Right renal cortex interstitium (tissue), 3 donors: ENCODE data around the gene SYP. TPM values are rescaled to one million over a fixed set of nuclear protein-coding genes. Genes with fewer than 3 reads are reported as not detected.

Experiments
- DNase-seq, 3 donors: peaks; one replicate each; pipeline ENCODE4 v3.0.0-alpha.2; 2013; ENCODE audit warnings: low read depth in 3 of 3, low spot score in 2 of 3
- polyA plus RNA-seq, 3 donors: library from polyadenylated mRNA; unstranded; fragments of 120-200 nt; gene quantifications; one replicate each; pipeline ENCODE4 v1.2.1, GENCODE V29; 2013; ENCODE audit not compliant: insufficient read length in 3 of 3

SYP gene
- polyA plus RNA-seq, 3 donors: 1.7 to 2.6 (median 2.5) TPM

DNA sequence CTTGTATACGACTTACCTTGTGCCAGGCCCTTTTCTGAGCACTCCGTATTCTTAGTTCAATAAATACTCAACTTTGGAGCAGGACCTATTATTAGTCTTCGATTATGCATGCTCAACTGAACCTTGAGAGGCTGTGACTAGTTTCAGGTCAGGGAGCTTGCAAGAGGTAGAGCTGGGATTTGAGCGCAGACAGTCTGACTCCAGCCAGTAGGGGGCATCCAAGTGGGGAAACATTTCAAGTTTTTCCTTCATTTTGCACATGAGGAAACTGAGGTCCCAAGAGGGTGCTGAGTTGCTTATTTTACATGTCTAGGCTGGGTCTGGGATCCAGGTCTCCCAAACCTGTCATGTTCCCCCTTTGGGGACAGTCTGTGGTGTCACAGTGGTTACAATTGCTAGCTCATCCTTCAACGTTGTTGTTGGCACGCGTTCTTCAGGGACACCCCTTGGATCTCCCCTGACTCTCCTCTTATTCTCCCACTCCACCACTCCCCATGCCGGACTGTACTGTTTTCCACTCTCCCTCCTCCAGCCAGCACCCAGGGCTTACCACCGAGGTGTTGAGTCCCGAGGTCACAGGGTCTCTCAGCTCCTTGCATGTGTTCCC lies 7.2 kb downstream of the SYP start:
- no peak for DNase-seq

GRCh38 chrX:49191574-49192011 lies 8.4 kb downstream of the SYP start:
- DNase-seq: no peak

- DNase-seq: peak; percentile 88 to 91 (median 90)
These were observed 9.0 kb downstream of the SYP start for GRCh38 chrX:49190821-49191573.

GRCh38 chrX:49189606-49190005 lies 10.4 kb downstream of the SYP start:
- DNase-seq: no peak

GRCh38 chrX:49188468-49189076 lies 11.4 kb downstream of the SYP start:
- no peak for DNase-seq

- DNase-seq: no peak
These were observed 12.5 kb downstream of the SYP start for GRCh38 chrX:49187526-49187925.

DNA sequence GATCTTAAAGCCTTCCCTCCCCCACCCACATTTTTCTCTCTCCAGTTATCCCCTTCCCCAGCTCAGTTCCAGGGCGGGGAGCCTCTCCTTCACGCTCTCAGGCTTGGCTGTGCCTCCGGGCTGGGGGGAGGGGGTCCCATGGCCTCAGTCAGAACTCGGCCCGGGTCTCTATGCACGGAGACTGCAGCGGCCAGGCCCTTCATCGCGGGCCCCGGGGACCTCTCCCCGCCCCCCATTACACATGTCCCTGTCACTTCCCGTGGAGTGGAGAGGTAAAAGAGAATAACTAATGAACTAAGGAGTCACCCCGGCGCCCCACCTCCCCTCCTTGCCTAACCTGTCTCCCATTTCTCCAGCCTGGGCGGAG lies 13.0 kb downstream of the SYP start:
- no peak for DNase-seq

GRCh38 chrX:49186125-49187027 lies 13.6 kb downstream of the SYP start, which contains the start of gene PRICKLE3:
Gene PRICKLE3 (minus strand): TSS chrX:49186373. CDS start chrX:49186297, 76 bp downstream.
- DNase-seq: no peak

- DNase-seq: peak; percentile 43 to 72 (median 70)
These were observed 15.4 kb downstream of the SYP start for GRCh38 chrX:49184294-49185281.

DNA sequence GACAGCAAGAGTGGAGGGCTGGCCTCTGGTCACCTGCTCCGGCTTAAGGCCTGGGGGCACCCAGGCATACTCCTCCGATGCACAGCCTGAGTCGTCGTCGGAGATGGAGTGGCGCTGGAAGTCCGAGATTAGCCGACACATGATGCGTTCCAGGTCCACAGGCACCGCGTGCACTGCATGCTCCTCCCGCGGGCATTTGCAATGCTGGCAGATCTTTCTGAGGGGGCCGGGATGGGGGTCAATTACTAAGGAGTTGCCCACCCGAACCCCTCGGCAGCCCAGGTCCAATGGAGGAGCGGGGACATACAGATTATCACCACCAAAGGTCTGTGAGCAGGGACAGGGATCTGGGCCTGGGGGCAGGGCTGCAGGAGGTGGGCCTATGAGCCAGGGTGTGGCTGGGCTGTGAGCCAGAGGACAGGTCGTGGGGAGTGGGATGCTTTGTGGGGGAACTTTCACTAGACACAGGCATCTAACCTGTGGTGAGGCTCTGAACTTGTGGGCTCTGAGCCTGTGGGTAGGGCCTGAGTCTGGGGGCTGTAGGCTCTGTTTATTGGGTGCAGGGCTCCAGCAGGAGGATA lies 16.2 kb downstream of the SYP start:
- no peak for DNase-seq

DNA sequence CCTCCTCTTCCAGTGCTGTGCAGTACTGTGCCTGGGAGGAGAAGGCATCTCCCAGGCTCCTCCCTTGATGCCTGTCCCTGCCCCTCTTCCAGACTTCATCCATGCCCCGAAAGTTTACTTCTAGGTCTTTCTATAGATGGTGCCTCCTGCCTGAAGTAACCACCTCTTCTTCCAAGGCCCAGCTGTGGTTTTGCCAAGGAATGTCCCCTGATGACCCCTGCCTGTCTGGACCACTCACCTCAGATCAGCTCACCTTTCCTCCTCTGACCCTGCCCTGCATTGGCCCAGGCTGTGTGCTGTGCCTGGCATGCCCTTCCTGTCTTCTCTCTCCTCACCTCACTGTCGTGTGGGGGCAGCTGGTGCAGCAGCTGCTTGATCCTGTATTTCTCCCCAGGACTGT lies 20.6 kb downstream of the SYP start:
- DNase-seq: no peak

DNA sequence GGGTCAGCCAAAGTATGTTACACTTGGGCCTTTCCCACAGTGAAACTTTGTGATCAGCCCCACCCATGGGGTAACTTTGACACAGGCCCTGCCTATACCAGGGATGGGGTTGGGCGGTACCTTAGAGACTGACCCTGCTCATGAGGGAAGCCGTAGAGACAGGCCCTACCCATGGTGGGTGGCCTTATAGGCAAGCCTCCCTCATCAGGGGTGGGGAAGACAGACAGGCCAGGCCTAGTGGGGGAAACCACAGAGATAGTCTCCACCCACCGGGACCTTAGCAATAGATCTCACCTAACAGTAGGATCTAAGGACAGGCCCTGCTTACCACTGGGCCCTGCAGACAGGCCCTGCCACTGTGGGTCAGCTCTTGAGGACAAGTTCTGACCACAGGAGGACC lies 21.5 kb downstream of the SYP start:
- DNase-seq: no peak

DNA sequence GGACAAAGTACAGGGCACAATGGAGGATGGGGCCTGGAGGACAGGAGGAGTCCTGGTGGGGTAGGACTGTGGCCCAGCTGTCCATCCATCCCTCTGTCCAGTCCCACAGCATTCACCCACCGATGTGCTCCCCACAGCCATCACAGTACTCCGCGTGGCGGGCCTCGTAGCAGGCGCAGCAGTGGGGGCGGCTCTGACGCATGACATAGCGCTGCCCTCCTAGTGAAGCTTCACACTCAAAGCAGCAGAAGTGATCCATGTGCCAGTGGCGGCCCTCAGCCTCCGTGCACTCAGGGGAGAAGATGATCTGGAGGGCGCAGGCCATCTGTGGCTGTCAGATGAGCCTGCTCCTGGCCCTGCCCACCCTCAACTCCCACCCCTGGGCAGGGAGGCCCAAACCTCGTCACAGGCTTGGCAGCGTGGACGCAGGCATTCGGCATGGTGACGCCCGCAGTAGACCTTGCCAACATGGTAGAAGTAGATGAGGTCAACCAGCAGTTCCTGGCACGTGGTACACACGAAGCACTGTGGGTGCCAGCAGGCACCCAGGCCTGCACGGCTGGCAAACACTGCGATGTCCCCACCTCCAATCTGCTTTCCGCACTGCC lies 22.0 kb downstream of the SYP start:
- DNase-seq: no peak

GRCh38 chrX:49177338-49177833 lies 22.6 kb downstream of the SYP start:
- DNase-seq: no peak

GRCh38 chrX:49176421-49177326 lies 23.3 kb downstream of the SYP start:
- DNase-seq: no peak

GRCh38 chrX:49175435-49176274 lies 24.3 kb downstream of the SYP start:
- no peak for DNase-seq

GRCh38 chrX:49174723-49175122 lies 25.3 kb downstream of the SYP start:
- DNase-seq: no peak
